Endothelial cell of umbilical vein (primary cell): ENCODE data around the gene SHCBP1. TPM values are rescaled to one million over a fixed set of nuclear protein-coding genes. Genes with fewer than 3 reads are reported as not detected.

Experiments used
- BruUV-seq: library from RNA; stranded (reverse); fragments of 400-500 nt; replicated peaks from 2 replicates; lab custom pipeline; 2021; lab: Mats Ljungman, UMichigan
- CTCF ChIA-PET: fragments of 300-600, 350-600 bp; sonication (Branson Sonifier 250); formaldehyde crosslinking; loops from one replicate; lab custom pipeline; 2021; ENCODE audit warnings: antibody characterized with exemption, inconsistent platforms; lab: Charles Lee
- POLR2A ChIA-PET: fragments of 300-600, 350-600 bp; sonication (Branson Sonifier 250); formaldehyde crosslinking; loops from one replicate; lab custom pipeline; 2021; ENCODE audit warnings: antibody characterized with exemption, inconsistent platforms; lab: Charles Lee
- DNase-seq: peaks from one replicate; pipeline ENCODE4 v3.0.0-alpha.2; 2011; ENCODE audit warnings: low read depth, low spot score
- FAIRE-seq: peaks from 2 replicates; lab custom pipeline; 2011; peaks lifted over from hg19 to GRCh38; lab: Jason Lieb, UNC
- H2AFZ ChIP-seq: 2 replicates; pipeline ENCODE4 v1.6.0; 2012; ENCODE audit warnings: low read depth, low read length, control low read depth, inconsistent platforms
- H3K27ac ChIP-seq: 2 replicates; pipeline ENCODE4 v1.5.1; 2011; ENCODE audit warnings: low read depth, mild to moderate bottlenecking, control low read depth, low read length, moderate library complexity; ENCODE audit not compliant: insufficient read depth
- H3K27me3 ChIP-seq, 2 experiments: 2 replicates each; pipeline versions ENCODE4 v1.6.0 to v1.6.1; 2011; ENCODE audit warnings: low read length in 2 of 2, mixed read lengths in 1 of 2; ENCODE audit not compliant: control insufficient read depth in 2 of 2, insufficient read depth in 2 of 2
- H3K36me3 ChIP-seq, 2 experiments: 2 replicates in 1 of 2; 3 replicates in 1 of 2; pipeline ENCODE4 v1.5.1; 2011; ENCODE audit warnings: low read length in 2 of 2, mild to moderate bottlenecking in 1 of 2, moderate library complexity in 1 of 2; ENCODE audit not compliant: control insufficient read depth in 2 of 2, insufficient read depth in 2 of 2; ENCODE audit errors: extremely low read depth in 1 of 2
- H3K4me1 ChIP-seq: 3 replicates; pipeline ENCODE4 v1.5.1; 2011; ENCODE audit warnings: mild to moderate bottlenecking, low read length; ENCODE audit not compliant: control insufficient read depth, insufficient read depth; ENCODE audit errors: extremely low read depth
- H3K4me2 ChIP-seq: 2 replicates; pipeline ENCODE4 v1.6.1; 2011; ENCODE audit warnings: low read length, control low read depth, mixed read lengths; ENCODE audit not compliant: insufficient read depth
- H3K4me3 ChIP-seq, 3 experiments: fragments of 200-600 bp in 1 of 3; sonication (generic), shearing (Covaris generic) in 1 of 3; replicated peaks in 1 of 3; 2 replicates each; pipeline ENCODE4 v1.5.1; 2011 to 2016; ENCODE audit warnings: control low read depth in 3 of 3, low read length in 3 of 3, mild to moderate bottlenecking in 2 of 3, inconsistent platforms in 1 of 3, low read depth in 1 of 3, moderate library complexity in 1 of 3; ENCODE audit not compliant: insufficient read depth in 1 of 3
- H3K79me2 ChIP-seq: 2 replicates; pipeline ENCODE4 v1.6.0; 2012; ENCODE audit warnings: low read length, inconsistent platforms; ENCODE audit not compliant: control insufficient read depth, insufficient read depth
- H3K9ac ChIP-seq: replicated peaks from 2 replicates; pipeline ENCODE3; 2011; ENCODE audit warnings: low read length, control low read depth; ENCODE audit not compliant: insufficient read depth; ENCODE audit errors: extremely low read depth
- H3K9me1 ChIP-seq: replicated peaks from 3 replicates; pipeline ENCODE4 v1.6.0; 2011; ENCODE audit warnings: mild to moderate bottlenecking, low read length; ENCODE audit not compliant: control insufficient read depth, insufficient read depth; ENCODE audit errors: extremely low read depth
- H3K9me3 ChIP-seq: replicated peaks from 2 replicates; pipeline ENCODE4 v1.5.1; 2012; ENCODE audit warnings: low read length, inconsistent platforms; ENCODE audit not compliant: control insufficient read depth, insufficient read depth
- H4K20me1 ChIP-seq: replicated peaks from 2 replicates; pipeline ENCODE3; 2011; ENCODE audit warnings: mild to moderate bottlenecking, low read length; ENCODE audit not compliant: control insufficient read depth, insufficient read depth; ENCODE audit errors: extremely low read depth
- CTCF ChIP-seq, 2 donors: IDR thresholded peaks; 1 replicate in 1 of 2; 2 replicates in 1 of 2; pipeline ENCODE4 v1.5.1; 2011; ENCODE audit warnings: low read length in 2 of 2, mild to moderate bottlenecking in 2 of 2, moderate library complexity in 2 of 2, control low read depth in 1 of 2, inconsistent platforms in 1 of 2, low read depth in 1 of 2; ENCODE audit not compliant: insufficient read depth in 1 of 2; ENCODE audit errors: extremely low read depth in 1 of 2
- EZH2 ChIP-seq: IDR thresholded peaks from 2 replicates; pipeline ENCODE4 v1.6.1; 2012; ENCODE audit warnings: borderline replicate concordance, low read depth, mild to moderate bottlenecking, moderate library complexity, low read length, inconsistent platforms; ENCODE audit not compliant: severe bottlenecking
- FOS ChIP-seq: IDR thresholded peaks from 2 replicates; pipeline ENCODE4 v1.6.1; 2011; ENCODE audit warnings: mild to moderate bottlenecking, low read length, moderate library complexity, borderline replicate concordance; ENCODE audit not compliant: insufficient read depth
- GATA2 ChIP-seq: IDR thresholded peaks from 2 replicates; pipeline ENCODE4 v1.7.0; 2011; ENCODE audit warnings: low read depth, mild to moderate bottlenecking, moderate library complexity, mixed read lengths, low read length; ENCODE audit not compliant: insufficient read length, insufficient read depth
- JUN ChIP-seq: IDR thresholded peaks from 2 replicates; pipeline ENCODE4 v1.6.1; 2011; ENCODE audit warnings: borderline replicate concordance, low read depth; ENCODE audit not compliant: insufficient read length, insufficient read depth
- MYC ChIP-seq: IDR thresholded peaks from one replicate; pipeline ENCODE4 v1.6.1; 2011; ENCODE audit warnings: mild to moderate bottlenecking, low read depth, low read length
- POLR2A ChIP-seq: IDR thresholded peaks from 2 replicates; pipeline ENCODE4 v1.6.1; 2012; ENCODE audit warnings: low read depth, mild to moderate bottlenecking, control low read depth, low read length
- POLR2AphosphoS5 ChIP-seq: IDR thresholded peaks from 2 replicates; pipeline ENCODE4 v1.6.1; 2012; ENCODE audit warnings: low read depth, mild to moderate bottlenecking, control low read depth, low read length, moderate library complexity; ENCODE audit not compliant: insufficient read depth
- dilution Hi-C: fragments of 300-500 bp; cut with MboI; formaldehyde crosslinking; loops from one replicate; pipeline ENCODE4 v1.15.0; 2019; ENCODE audit warnings: low sequenced_read_pairs; ENCODE audit not compliant: extremely low pct_ligation_motif_present
- intact Hi-C: fragments of 100-400 bp; cut with micrococcal nuclease; formaldehyde crosslinking; loops from one replicate; pipeline ENCODE4 v1.10.0; 2022
- polyA plus RNA-seq, 4 experiments: library from polyadenylated mRNA; depleted of rRNA in 3 of 4; stranded (reverse) in 3 of 4; unstranded in 1 of 4; fragments of >200 nt; gene quantifications; 2 replicates each; pipeline versions ENCODE4 v1.2.1 to v1.2.3, GENCODE V29; 2011 to 2012; ENCODE audit warnings: missing spikeins in 1 of 4
- total RNA-seq: library from RNA; stranded (reverse); gene quantifications from 2 replicates; pipeline ENCODE4 v1.2.3, GENCODE V29; 2021
- TF ChIP-seq, protein P1 (sequence below): IDR thresholded peaks from 2 replicates; pipeline ENCODE4 v1.6.1; 2011; ENCODE audit not compliant: insufficient read depth, insufficient read length

Gene SHCBP1
- total and polyA plus RNA-seq, 2 donors (not counting 3 experiments of a cell fraction or from before 2014, with no cell fraction given), result 13.9 to 44.9 TPM

DNA sequence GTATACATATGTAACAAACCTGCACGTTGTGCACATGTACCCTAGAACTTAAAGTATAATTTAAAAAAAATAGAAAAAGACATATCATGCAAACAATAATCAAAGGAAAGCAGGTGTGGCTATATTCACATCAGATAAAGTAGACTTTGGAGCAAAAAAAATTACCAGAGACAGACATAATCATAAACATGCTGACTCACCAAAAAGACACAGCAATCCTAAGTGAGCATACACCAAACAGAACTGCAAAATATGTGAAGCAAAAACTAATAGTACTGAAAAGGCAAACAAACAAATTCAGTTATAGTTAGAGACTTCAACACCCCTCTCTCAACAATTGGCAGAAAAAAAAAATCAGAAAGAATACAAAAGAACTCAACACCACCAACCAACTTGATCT, 29.9 kb downstream of the SHCBP1 start:
- Histone ChIP-seq H3K4me3 (no peak overlapping the region), H3K4me1 (no peaks in the 10 kb centered on the region), H3K9ac (no peak overlapping the region), H3K9me3 (no peaks in the 10 kb centered on the region), H2AFZ (no peak overlapping the region), H3K27me3 (no peaks in the 10 kb centered on the region), H4K20me1 (no peaks in the 10 kb centered on the region), H3K27ac (no peak overlapping the region), H3K4me2 (no peak overlapping the region), H3K9me1 (no peaks in the 10 kb centered on the region), H3K36me3 (no peaks in the 10 kb centered on the region), H3K79me2 (peaks cover 40% of the 10 kb centered on the region)
- no peak for TF ChIP-seq FOS
- TF ChIP-seq GATA2, result no peak
- TF ChIP-seq JUN, result no peak
- TF ChIP-seq, protein P1, sequence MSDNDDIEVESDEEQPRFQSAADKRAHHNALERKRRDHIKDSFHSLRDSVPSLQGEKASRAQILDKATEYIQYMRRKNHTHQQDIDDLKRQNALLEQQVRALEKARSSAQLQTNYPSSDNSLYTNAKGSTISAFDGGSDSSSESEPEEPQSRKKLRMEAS, result no peak
- TF ChIP-seq POLR2AphosphoS5, result no peak
- no peak for TF ChIP-seq MYC
- TF ChIP-seq CTCF (IDR thresholded peaks at IDR 0.05; ENCODE audit: extremely low read depth in 1 of 2, insufficient read depth in 1 of 2, low read depth in 1 of 2, low read length in 2 of 2), result no peak
- no peak for TF ChIP-seq POLR2A
- no peak for TF ChIP-seq EZH2
- CTCF ChIA-PET, result no interaction called here
- intact Hi-C loops, result no loop called here
- POLR2A ChIA-PET, result no interaction called here
- BruUV-seq, result no TSS peak
- FAIRE-seq, result no peak
- DNase-seq, result no peak
- dilution Hi-C loops, result no loop called here
